HG03175 (cell line): ENCODE measurements around the gene BCAS1.
A peak's percentile ranks its signal among the peaks of the same experiment; 100 is the strongest.

ENCODE experiments used
- ATAC-seq: cut with Tn5 transposase; IDR thresholded peaks from one replicate; pipeline ENCODE4 v1.9.1; 2021; ENCODE audit warnings: mild to moderate bottlenecking, moderate library complexity; ENCODE audit not compliant: unreplicated experiment

The BCAS1 gene

DNA sequence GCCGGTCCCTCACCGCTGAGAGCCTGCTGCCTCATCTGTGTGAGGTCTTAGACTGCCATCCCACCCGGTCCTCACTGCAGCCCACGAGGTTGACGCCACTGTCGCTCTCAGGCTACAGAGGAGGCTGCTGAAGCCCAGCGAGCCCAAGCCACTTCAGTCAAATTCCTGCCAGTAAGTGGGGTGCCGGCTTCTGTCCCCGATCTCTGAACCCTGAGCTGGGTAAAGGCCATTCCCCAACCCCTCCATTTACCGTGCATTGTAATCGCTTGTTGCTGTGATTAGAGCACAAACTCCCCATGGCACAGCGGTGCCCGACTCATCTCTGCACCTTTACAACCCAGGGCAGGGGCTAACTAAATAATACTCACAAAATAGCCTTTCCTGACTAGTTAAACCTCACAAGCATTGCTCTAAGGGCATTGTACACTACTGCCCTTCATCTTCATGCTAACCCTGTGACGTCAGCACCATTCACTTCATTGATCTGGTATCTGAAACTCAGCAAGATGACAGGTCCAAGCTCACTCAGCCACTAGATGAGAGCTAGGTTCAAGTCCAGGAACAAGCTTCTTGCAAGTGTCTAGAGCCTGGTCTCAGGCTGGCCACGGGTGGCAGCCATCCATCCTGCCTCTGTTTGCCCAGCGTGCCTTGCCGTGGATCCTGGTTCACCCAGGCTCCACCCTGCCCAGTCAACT is 122.7 kb downstream of the BCAS1 start:
- no peak for ATAC-seq

DNA sequence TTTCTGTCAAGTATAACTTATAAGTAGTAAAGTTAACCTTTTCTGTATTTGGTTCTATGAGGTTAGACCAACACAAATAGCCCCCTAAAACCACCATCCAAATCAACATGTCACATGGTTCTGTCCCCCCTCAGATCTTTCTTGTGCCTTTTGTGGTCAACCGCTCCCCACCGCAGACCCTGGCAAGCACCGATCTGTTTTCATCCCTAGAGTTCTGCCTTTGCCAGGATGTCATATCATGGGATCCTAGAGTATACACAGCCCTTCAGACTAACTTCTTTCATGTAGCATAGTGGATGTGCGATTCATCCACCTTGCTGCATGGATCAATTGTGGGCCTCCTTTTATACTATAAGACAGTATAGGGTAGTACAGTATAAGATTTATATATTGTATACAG is 124.3 kb downstream of the BCAS1 start:
- ATAC-seq = no peak

DNA sequence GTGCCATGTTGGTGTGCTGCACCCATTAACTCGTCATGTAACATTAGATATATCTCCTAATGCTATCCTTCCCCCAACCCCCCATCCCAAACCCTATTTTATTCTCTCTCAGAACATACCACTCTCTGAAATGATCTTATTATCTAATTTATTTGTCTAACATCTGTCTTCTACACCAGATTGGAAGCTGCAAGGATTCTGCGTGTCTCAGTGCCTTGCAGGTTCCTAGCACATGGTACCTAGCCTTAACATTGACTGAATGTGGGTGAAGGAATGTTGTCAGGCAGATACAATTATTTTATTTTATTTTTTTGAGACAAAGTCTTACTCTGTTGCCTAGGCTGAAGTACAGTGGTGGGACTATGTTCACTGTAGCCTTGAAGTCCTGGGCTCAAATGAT is 124.9 kb downstream of the BCAS1 start:
- ATAC-seq = no peak

- ATAC-seq = no peak
Measured at GRCh38 chr20:53944796-53945195, 125.6 kb downstream of the BCAS1 start.

DNA sequence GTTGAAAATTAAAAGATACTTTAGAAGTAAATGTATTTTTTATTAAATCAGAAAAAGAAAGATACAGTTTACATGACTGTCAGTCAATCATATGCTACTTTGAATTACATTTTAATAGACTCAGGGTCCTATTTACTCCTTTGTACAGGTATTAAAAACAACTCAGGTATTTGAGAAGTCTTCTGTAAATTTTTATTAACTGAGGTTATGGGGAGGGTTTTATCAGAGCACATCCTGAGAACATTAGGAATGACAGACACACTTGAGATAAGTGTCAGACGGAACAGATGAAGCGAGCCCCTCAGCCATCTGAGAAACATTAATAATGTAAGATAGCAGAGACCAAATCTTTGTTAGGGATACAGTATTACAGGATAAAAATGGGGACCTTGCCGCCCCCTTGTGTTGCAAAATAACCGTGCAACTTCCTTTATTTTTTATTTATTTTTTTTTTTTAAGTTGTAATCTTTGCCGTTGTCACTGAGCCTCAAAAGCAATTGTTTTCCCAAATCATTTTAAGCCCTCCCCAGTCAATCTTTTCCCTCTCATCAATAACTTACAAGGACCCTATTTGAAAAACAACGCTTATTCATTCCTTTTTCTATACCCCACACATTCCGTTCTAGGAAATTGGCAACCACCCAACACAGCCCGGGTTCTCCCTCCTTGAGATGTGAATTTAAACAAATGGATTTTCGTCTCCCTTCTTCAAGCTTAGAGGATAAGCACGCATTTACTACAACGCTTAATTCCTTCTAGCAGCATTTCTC is 126.7 kb downstream of the BCAS1 start:
- no peak for ATAC-seq

- no peak for ATAC-seq
Measured at GRCh38 chr20:53942973-53943372, 127.4 kb downstream of the BCAS1 start.

GRCh38 chr20:53942472-53942816 is 128.0 kb downstream of the BCAS1 start:
- ATAC-seq = no peak

DNA sequence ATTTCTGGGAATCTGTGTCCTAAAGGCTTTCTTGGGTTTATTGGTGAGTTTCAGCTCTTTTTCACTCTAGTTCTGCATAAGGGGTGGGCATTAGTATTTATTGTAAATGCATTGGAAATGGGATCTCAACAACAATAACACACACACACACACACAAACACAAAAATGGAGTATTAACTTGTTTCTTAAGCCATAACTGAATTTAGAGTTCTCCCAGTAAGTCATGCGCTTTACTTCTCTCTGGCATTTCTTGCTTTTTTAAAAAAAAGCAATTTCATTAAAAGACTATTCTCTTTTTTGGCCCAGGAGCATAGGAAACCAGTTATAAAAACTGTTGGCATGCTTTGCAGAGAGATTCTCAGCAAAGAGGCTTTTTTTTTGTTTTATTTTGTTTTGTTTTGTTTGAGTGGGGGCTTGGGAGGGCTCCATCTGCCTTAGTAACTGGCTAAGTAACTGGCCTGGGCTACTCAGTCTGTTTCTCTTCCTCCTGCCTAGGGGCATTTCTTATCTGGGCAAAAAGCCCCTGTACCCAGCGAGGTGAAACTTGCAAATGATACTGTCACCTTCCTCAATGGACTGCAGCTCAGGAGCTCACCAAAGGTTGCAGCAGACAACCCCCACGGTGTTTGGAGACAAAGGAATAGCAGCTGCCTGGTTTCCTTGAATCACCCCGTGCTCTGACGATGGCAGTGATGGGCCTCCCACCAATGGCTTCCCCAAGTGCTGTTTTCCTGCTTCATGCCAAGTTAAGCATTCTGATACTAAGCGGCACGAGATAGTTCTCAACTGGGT is 128.5 kb downstream of the BCAS1 start:
- no peak for ATAC-seq

DNA sequence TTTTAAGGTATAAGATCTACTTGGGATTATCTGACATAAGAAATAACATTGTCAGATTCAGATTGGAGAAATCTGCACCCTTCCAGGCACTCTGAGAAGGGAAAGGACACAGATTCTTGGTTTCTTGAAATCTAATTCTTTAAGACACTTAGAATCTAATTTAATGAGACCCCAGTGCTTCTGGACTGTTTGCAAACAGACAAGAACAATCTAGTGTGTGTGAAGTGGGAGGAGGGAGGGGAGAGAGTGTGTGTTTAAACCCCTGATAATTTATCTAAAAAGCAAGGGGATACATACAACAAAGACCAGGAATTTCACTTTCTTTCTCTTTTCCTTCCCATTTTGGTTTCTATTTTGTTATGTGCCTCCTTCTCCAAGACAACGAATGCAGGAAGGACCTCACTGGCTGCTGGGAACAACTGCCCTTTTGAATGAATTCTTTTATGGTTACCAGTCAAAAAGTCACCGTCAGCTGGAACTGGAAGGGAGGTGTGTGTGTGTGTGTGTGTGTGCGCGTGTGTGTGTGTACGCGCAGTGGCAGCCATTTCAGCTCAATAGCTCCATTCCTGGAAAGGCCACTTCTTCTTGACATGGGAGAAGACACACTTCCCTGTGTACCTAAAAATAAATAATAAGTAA is 129.4 kb downstream of the BCAS1 start:
- no peak for ATAC-seq

DNA sequence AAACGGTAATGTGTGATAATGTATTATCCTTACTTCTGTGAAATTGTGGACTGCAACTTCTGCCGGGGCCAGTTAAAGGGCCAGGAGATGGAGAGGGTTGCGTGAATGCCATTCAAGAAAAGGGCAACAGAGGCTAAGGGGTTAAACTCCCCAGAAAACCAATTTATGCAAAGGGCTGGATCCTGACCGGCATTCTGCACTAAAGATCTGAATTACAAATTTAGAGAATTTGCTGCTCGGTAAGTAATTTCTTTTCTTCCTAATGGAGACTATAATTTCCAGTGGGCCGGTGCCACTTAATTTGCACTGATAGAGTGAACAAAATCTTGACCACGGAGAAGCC is 130.1 kb downstream of the BCAS1 start:
- ATAC-seq = no peak

- ATAC-seq = peak; percentile 71
Measured at GRCh38 chr20:53939572-53940359, 130.6 kb downstream of the BCAS1 start.

GRCh38 chr20:53939190-53939571 is 131.2 kb downstream of the BCAS1 start:
- ATAC-seq = no peak

GRCh38 chr20:53938739-53939138 is 131.7 kb downstream of the BCAS1 start:
- no peak for ATAC-seq

- ATAC-seq = no peak
Measured at GRCh38 chr20:53937929-53938367, 132.4 kb downstream of the BCAS1 start.

DNA sequence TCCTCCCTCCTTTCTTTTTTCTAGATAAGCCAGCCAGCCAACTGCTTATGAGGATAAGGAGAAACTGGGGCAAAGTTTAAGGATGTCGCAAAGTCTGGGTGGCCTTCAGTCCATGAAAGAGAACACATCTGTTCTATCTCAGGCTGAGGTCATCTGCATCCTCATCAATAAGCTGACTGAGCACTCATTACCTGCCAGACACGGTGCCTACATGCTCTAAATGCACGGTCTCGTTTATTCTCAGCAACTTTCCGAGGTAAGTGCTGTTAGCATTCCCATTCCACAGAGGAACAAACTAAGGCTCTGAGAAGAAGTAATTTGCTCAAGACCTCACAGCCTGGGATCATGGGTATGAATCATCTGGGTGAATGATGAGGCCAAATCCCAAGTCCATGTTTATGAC is 133.1 kb downstream of the BCAS1 start:
- ATAC-seq = no peak

DNA sequence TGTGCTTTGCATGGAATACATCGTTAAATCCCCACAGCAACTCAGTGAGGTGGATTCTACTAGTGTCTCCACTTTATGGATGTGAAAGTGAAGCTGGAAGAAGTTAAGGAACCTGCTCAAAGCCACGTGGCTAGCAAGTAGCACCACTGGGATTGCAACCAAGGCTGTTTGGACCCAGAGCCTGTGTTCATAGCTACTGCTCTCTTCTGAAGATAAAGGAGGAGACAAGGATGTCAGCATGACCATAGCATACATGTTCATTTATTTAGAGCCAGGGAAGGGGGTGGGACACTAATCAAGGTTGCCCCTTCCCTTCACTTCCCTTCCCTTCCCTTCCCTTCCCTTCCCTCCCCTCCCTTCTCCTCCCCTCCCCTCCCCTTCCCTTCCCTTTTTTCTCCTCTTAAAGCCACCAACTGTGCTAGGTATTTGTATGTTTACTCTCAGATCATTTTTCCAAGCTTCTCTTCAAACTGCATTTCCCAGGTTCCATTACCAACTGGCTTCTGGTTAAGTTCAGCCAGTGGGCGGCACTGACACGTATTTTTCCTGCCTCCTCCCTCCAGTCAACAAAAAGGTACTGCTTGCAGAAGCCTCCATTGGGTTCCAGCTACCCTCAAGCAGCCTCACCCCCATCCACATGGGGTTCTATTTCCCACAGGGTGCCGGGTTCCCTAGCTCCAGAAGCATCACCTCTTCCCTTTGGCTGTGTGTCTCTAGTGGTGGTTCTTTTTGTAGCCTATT is 134.9 kb downstream of the BCAS1 start:
- ATAC-seq = no peak

DNA sequence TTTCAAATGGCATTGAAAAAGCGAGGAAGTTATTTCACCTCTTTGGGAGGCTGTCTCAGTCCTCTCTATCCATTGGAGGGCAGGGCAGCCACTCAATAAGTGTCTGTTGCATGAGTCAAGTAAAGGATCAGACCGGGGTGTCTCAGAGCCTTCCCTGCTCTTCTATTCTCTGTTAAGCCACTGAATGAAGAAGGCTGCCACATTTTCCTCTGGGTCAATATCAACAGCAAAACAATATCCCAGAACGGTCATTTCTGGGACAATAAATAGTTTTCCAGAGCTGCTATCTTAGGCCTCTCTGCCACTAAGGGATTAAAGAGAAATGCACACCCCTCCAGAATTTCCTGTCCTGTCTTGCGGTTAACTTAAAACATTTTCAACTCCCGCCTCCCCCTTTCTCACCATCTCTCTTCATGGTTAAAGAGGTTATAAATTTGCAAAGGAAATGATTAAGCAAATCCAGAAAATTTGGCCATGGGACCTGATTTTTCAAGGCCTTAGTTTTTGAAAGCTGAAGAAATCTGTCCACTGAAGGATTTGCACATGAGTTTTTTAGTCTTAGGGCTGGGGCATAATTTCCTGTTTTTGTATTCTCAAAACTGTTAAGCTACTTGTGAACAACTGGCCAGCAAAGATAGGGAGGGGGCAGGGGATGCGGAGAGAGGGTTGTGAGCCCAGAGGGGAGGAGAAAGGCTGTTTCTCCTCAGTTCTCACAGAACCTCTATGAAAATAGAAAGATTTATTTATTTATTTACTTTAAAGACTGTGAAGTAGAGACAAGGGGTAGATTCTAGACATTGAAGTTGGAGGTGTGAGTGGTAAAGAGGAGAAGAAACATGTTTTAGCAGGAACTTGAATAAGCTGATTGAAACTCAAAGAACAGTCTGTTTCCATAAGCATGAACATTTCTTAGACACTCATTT is 135.7 kb downstream of the BCAS1 start:
- peak; percentile 45 for ATAC-seq

DNA sequence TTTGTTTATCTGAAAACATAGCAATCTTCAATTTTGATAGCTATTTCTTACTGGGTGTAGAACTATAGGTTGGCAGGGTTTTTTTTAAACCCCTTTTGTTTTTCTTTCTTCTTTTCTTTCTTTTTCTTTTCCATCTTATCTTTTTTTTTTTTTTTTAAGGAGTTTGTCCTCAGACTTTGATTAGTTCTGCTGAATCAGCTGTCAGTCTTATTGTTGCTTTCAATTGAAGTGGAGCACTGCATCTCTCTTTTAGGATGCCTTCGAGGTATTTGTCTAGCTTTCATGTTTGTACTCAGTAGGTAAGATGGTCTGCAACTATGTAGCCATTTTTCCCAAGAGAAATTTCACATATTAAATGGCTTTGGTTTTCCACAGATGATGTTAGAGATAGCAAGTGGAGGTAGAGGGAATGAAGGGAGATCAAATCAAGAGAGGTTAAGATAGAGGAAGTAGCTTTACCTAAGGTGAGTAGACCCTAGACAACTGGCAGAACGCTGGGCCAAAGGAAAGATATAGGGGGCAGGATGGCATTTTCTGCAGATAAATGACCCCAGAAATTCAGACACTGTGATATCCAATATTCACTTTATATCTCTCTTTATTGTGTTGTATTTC is 137.1 kb downstream of the BCAS1 start:
- ATAC-seq = no peak
